Liver (tissue), 9 donors: ENCODE results near the gene VWA5B1. TPM values are rescaled to one million over a fixed set of nuclear protein-coding genes. Genes with fewer than 3 reads are reported as not detected.

ENCODE experiments used
- DNase-seq: peaks from one replicate; pipeline ENCODE4 v3.0.0-alpha.2; 2017; ENCODE audit warnings: low spot score
- H3K27ac ChIP-seq, 2 donors: one replicate each; pipeline ENCODE4 v1.7.0; 2013; ENCODE audit warnings: inconsistent platforms in 2 of 2, low read length in 2 of 2, control low read depth in 1 of 2, low read depth in 1 of 2, mild to moderate bottlenecking in 1 of 2
- H3K27me3 ChIP-seq, 4 donors: one replicate each; pipeline versions ENCODE4 v1.6.1 to v1.7.0; 2013; ENCODE audit warnings: low read length in 3 of 4, inconsistent platforms in 1 of 4, mild to moderate bottlenecking in 1 of 4, moderate library complexity in 1 of 4; ENCODE audit not compliant: control insufficient read depth in 4 of 4, insufficient read depth in 4 of 4
- H3K36me3 ChIP-seq, 4 donors: one replicate each; pipeline versions ENCODE4 v1.6.1 to v1.7.0; 2013; ENCODE audit warnings: low read length in 3 of 4, mild to moderate bottlenecking in 3 of 4, low read depth in 1 of 4, moderate library complexity in 1 of 4; ENCODE audit not compliant: control insufficient read depth in 4 of 4, insufficient read depth in 3 of 4
- H3K4me1 ChIP-seq, 4 donors: one replicate each; pipeline versions ENCODE4 v1.6.1 to v1.7.0; 2013; ENCODE audit warnings: low read length in 3 of 4, mild to moderate bottlenecking in 3 of 4, moderate library complexity in 1 of 4; ENCODE audit not compliant: control insufficient read depth in 4 of 4, insufficient read depth in 4 of 4
- H3K4me3 ChIP-seq, 3 donors: one replicate each; pipeline versions ENCODE4 v1.6.1 to v1.7.0; 2013; ENCODE audit warnings: low read length in 3 of 3, control low read depth in 1 of 3, low read depth in 1 of 3, mild to moderate bottlenecking in 1 of 3
- H3K9ac ChIP-seq, 2 donors: one replicate each; pipeline ENCODE4 v1.7.0; 2013; ENCODE audit warnings: low read length in 2 of 2, mild to moderate bottlenecking in 2 of 2, moderate library complexity in 2 of 2, control low read depth in 1 of 2, low read depth in 1 of 2
- H3K9me3 ChIP-seq, 4 donors: one replicate each; pipeline versions ENCODE4 v1.6.1 to v1.7.0; 2013; ENCODE audit warnings: low read length in 3 of 4; ENCODE audit not compliant: control insufficient read depth in 4 of 4
- ATF3 ChIP-seq: IDR thresholded peaks from 2 replicates; pipeline ENCODE4 v1.6.1; 2016; ENCODE audit warnings: antibody characterized with exemption
- CTCF ChIP-seq: fragments of 150-350 bp; IDR thresholded peaks from 2 replicates; pipeline ENCODE4 v1.5.1; 2017; ENCODE audit warnings: improper control_type of control experiment, low read depth, low read length; ENCODE audit not compliant: missing input control
- EGR1 ChIP-seq, 2 donors: IDR thresholded peaks; 2 replicates each; pipeline ENCODE4 v1.6.1; 2016 to 2018; ENCODE audit warnings: antibody characterized with exemption in 2 of 2, low read depth in 2 of 2
- FOXA1 ChIP-seq: IDR thresholded peaks from 2 replicates; pipeline ENCODE4 v1.6.1; 2016; ENCODE audit warnings: antibody characterized with exemption
- FOXA2 ChIP-seq: IDR thresholded peaks from 2 replicates; pipeline ENCODE4 v1.6.1; 2016; ENCODE audit warnings: antibody characterized with exemption
- GABPA ChIP-seq, 2 donors: IDR thresholded peaks in 1 of 2; conservative IDR thresholded peaks in 1 of 2; 2 replicates each; pipeline ENCODE4 v1.6.1; 2016; ENCODE audit warnings: antibody characterized with exemption in 2 of 2, mild to moderate bottlenecking in 1 of 2, moderate library complexity in 1 of 2
- HNF4A ChIP-seq, 2 donors: conservative IDR thresholded peaks; 2 replicates each; pipeline ENCODE4 v1.6.1; 2016; ENCODE audit warnings: antibody characterized with exemption in 2 of 2, mild to moderate bottlenecking in 2 of 2
- HNF4G ChIP-seq: IDR thresholded peaks from 2 replicates; pipeline ENCODE4 v1.6.1; 2016; ENCODE audit warnings: antibody characterized with exemption
- JUND ChIP-seq, 2 donors: IDR thresholded peaks; 2 replicates each; pipeline ENCODE4 v1.6.1; 2016; ENCODE audit warnings: antibody characterized with exemption in 2 of 2
- MAX ChIP-seq: IDR thresholded peaks from 2 replicates; pipeline ENCODE4 v1.6.1; 2016; ENCODE audit warnings: antibody characterized with exemption
- NR2F2 ChIP-seq: IDR thresholded peaks from 2 replicates; pipeline ENCODE4 v1.6.1; 2016; ENCODE audit warnings: antibody characterized with exemption
- REST ChIP-seq: IDR thresholded peaks from 2 replicates; pipeline ENCODE4 v1.6.1; 2016; ENCODE audit warnings: antibody characterized with exemption, mild to moderate bottlenecking
- RXRA ChIP-seq, 2 donors: IDR thresholded peaks; 2 replicates each; pipeline ENCODE4 v1.6.1; 2017 to 2018; ENCODE audit warnings: antibody characterized with exemption in 2 of 2, mild to moderate bottlenecking in 1 of 2
- SP1 ChIP-seq: IDR thresholded peaks from 2 replicates; pipeline ENCODE4 v1.6.1; 2018; ENCODE audit warnings: antibody characterized with exemption, mild to moderate bottlenecking
- TAF1 ChIP-seq: conservative IDR thresholded peaks from 2 replicates; pipeline ENCODE4 v1.6.1; 2016; ENCODE audit warnings: antibody characterized with exemption, mild to moderate bottlenecking
- ZBTB33 ChIP-seq: IDR thresholded peaks from 2 replicates; pipeline ENCODE4 v1.6.1; 2016; ENCODE audit warnings: antibody characterized with exemption
- WGBS: extraction: QIAGEN DNeasy Blood & Tissue Kit; methylation state at CpG from one replicate; pipeline ENCODE4 v1.1.7; 2013; 5-methylcytosine and 5-hydroxymethylcytosine counted together
- polyA plus RNA-seq, 2 donors: library from polyadenylated mRNA; stranded (reverse) in 1 of 2; unstranded in 1 of 2; fragments of 200-250 nt in 1 of 2; fragments of >200 nt in 1 of 2; fragmentation: Nextera tagmentation in 1 of 2; extraction: Ambion mirVana in 1 of 2; gene quantifications; one replicate each; pipeline versions ENCODE4 v1.2.1 to v1.2.3, GENCODE V29; 2013 to 2015
- total RNA-seq, 2 donors: library from RNA; depleted of rRNA; stranded (reverse); fragments of >200 nt; gene quantifications; one replicate each; pipeline ENCODE4 v1.2.3, GENCODE V29; 2014
- donor health status: healthy.
- donor health status: healthy.
- donor health status: healthy.
- donor health status: healthy.
- donor health status: healthy.

The VWA5B1 gene
- total and polyA plus RNA-seq, 4 donors, result not detected

- no peak for TF ChIP-seq FOXA1
Observed at GRCh38 chr1:20324704-20325406, 34.2 kb downstream of the VWA5B1 start (continued).

- no peak overlapping the region for H3K27ac ChIP-seq
- no peak for TF ChIP-seq CTCF
- TF ChIP-seq FOXA2, result no peak
- no peak for TF ChIP-seq SP1
- no peak for TF ChIP-seq GABPA (IDR thresholded peaks at IDR 0.05 in 1 of 2, conservative IDR thresholded peaks at IDR 0.05 in 1 of 2)
- TF ChIP-seq JUND (IDR thresholded peaks at IDR 0.05), result no peak
- TF ChIP-seq HNF4G, result no peak
- no peak for TF ChIP-seq REST
- TF ChIP-seq EGR1 (IDR thresholded peaks at IDR 0.05; ENCODE audit: low read depth in 2 of 2), result no peak
- no peak for TF ChIP-seq ATF3
- no peak for TF ChIP-seq NR2F2
- TF ChIP-seq RXRA (IDR thresholded peaks at IDR 0.05), result no peak
- TF ChIP-seq MAX, result no peak
- no peak for TF ChIP-seq TAF1
- no peak for TF ChIP-seq HNF4A (conservative IDR thresholded peaks at IDR 0.05)
- TF ChIP-seq ZBTB33, result no peak
- no peak for TF ChIP-seq FOXA1
- H3K9ac ChIP-seq, result no peak overlapping the region
- H3K4me3 ChIP-seq, result no peak overlapping the region
- H3K27me3 ChIP-seq, result peaks cover 0 to 8% (median 0%) of the 10 kb centered on the region in 4 donors
- 58% methylated on average over 3 of the region's 3 CpGs for WGBS
- H3K9me3 ChIP-seq, result no peaks in the 10 kb centered on the region
- no peak for DNase-seq
- H3K4me1 ChIP-seq, result no peaks in the 10 kb centered on the region
- H3K36me3 ChIP-seq, result no peaks in the 10 kb centered on the region
Observed at GRCh38 chr1:20325407-20325843, 34.8 kb downstream of the VWA5B1 start.
